GM21528 (cell line): Measurements from ENCODE around the gene CRAT.

Experiments
- ATAC-seq: cut with Tn5 transposase; IDR thresholded peaks from one replicate; pipeline ENCODE4 v1.9.1; 2021; ENCODE audit warnings: mild to moderate bottlenecking, moderate library complexity; ENCODE audit not compliant: unreplicated experiment, low FRiP score

The CRAT gene

DNA sequence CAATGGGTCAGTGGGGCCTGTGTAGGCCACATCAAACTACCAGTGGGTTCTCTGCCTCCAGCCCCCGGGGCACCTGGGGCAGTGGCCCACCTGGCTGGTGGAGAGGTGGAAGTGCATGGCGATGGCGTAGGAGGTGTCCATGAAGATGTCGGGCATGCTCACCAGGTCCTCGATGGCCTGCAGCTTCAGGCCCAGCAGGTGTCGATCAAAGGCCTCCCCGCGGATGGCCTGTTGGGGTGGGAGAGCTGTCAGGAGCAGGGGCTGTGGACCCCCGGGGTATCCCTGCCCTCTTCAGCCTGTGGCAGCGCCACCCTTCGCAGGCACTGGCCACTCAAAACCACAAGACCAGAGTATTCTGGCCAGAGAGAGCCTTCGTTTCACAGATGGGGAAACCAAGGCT, 14.7 kb downstream of the CRAT start:
- no peak for ATAC-seq

DNA sequence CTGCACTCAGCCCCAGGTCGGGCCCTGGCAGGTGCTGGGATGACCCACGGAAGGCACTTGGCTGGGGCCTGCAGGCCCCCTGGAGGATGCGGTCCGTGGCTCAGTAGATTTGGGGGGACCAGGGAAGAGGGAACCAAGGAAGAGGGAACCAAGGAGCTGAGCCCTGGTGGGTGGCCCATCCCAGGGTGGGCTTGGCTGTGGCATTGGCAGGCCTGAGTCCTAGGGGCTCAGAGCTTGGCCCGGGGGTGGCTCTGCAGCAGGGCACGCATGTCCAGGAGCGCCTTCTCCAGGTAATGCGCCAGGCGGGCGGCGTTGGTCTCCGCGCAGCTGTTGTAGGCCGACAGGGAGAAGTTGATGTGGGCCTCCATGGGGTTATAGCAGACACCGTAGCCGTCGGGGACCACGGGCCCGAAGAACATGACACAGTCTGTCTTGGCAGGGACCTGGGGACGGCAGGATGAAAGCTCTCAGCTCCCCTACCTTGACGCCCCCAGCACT, 15.4 kb downstream of the CRAT start:
- no peak for ATAC-seq

DNA sequence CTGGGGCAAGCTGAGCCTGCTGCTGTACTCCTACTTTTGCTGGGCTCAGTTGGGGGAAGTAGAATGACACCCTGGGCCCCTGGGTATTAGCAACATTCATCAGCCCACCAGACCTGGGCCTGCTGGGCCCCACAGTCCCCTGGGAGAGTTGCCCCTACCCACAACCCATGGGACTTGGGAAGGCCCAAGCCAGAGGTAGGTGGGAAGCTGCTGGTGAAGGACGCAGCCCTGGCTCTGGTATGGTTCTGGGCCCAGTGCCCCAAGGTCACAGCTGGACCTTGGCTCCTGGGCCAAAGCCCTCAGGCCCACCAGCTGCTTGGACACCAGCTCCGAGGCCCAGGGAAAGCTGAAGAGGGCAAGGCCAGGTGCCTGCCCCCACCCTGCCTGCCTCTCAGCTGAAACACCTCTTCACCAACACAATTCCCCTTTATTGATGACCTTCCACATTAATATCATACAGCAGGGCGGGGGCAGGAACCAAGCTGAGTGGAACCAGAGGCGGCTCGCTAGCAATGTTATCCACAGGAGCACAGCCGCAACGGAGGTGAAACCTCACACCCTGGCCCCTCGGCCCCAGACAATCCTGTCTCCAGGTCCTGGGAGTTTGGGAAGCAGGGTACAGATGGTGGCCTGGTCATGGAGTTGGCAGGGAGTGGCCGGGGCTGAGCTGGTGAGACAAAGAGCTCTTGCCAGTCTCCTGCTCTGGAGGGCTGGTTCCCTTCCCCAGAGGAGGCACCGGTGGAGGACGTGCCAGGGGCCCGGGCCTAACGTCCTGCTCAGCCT, 16.0 kb downstream of the CRAT start:
- no peak for ATAC-seq

DNA sequence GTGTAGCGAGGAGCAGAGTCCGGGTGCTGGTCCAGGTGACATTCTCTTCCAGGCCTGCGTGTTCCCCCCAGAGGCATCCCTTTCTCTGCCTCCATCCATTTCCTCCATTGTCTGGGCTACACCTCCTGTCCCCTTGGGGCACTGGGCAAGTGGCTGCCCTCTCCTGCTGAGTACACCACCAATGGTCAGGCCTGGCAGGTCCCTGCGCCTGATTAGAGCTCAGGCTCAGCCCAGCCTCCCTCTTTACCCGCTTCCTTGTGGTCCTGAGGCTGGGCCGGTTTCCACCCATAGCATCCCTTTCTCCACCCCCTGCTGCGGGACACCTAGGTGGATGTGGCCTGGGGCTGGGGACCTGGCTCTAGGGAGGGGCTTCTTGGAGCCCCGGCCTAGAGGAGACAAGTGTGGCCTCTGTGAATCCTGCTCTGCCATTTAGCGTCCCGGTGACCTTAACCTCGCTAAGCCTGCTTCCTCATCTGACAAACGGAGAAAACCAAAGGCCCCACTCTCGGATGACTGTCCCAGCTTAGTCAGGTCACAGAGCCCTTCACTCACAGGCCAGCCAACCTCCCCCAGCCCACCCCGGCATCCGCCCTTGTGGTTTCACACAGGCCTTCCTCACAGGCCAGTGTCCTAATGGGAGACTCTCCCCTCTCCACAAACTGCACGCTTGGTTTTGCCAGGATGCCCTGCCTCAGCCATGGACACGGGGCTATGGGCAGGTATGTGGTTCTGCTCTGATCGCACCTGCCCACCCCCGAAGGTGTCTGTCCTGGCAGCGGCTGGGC, 16.8 kb downstream of the CRAT start:
- no peak for ATAC-seq

DNA sequence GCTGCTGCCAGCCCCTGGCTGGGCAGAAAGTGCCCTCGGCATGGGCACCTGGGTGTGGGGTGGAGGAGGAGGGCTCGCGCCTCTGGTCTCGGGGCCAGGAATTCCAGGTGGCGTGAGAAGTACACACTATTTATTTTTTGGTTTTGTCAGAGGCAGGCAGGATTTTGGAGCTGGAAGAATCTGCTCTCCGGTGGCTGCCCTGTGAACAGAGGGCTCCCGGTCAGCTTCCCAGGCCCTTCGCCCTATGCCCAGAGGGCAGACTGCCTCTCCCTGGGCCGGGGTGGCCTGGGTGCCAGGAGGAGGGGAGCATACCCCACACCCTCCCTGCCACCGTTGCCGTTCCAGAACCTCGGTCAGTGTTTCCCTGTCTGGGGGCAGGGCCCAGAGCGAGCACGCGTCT, 21.3 kb downstream of the CRAT start:
- no peak for ATAC-seq

DNA sequence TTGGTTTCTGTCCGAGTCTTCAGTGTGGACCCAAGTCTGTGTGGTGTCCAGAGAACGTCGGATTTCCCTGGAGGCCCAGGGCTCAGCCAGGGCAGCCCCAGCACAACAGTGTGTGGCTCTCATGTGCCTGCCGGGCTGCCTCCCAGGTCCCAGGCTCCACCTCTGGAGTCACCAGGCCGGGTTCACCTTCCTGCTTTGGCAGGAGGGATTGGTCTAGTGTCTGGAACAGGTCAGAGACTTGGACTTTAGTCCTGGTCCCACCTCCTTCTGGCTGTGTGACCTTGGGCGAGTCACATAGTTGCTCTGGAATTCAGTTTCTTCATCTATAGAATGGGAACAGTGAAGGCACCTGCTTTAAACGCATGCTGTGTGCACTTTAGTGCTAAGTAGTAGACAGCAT, 26.5 kb downstream of the CRAT start:
- no peak for ATAC-seq

DNA sequence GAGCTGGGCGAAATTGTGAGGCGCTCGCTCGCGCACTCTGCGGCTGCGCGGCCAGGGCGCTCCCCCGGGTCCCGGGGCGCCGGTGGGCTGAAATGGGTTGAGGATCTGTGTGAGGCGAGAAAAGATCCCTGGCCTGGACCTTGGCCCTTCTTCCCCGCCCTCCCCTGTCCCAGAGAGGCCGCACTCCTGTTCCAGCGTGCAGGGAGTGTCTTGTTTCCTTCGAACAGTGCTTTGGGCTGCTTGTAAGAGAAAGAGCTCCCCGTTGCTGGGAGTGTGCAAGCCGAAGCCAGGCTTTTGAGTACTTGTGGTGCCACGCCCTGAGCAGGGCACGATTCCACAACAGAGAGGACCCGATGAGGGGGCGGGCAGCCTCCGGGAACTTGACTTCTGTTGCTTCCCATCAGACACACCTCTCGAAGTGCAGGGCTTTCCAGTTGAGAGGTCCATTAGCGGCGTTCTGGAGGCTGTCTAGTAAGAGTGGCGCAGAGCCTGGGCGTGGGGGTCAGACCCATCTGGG, 29.1 kb downstream of the CRAT start:
- ATAC-seq, result no peak

DNA sequence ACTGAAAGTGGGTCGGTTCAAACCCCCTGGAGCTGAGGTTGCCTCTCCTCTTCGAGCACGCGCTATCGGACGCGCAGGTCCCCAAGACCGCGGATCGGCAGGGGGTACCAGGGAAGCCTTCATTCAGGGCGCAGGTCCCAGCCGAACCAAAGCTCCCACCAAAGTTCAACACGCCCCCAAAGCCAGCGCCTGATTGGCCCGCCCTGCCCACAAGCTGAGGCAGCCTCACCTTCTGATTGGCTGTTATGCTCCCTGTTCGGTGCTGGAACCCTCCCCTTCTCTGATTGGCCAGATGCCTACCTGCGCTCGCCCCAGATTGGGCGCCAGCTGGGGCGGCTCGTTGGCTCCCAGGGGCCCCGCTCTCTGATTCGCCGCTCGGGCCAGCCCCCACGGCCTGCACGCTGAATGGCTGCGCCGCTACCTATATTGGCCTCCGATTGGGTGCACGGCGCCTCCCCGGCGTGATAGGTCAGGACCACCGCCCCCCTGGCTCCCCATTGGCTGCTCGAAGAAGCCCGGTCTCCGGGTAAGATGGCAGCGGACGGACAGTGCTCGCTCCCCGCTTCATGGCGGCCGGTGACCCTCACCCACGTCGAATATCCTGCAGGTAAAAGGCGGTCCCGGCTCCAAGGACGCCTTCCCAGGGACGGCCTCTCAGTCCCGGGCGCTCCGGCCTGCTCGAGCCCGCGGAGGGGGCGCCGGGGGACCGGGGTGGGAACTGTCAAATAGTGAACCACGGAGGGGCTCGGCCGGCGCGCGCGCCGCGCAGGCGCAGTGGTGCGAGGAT, 29.8 kb downstream of the CRAT start, which contains the start of gene DOLPP1:
Gene DOLPP1 (plus strand): TSS at position 511 of the 787 bp plus-strand sequence. CDS start 21 bp downstream, at position 532.
- ATAC-seq, result peak; percentile 91

DNA sequence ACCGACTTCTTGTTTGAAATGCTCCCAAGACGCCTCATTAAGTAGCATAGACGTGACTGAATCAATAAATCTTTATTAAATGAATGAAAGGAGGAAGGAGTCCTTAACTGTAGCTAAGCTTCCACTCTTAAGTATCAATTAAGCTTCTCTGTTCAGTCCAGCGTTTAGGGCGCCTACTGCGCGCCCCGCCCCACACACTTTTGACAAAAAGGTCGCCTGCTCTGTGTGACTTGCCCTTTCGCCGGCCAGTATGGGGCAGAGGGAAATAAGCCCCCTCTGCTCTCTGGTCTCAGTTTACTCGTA, 30.3 kb downstream of the CRAT start:
- ATAC-seq, result peak; percentile 1

DNA sequence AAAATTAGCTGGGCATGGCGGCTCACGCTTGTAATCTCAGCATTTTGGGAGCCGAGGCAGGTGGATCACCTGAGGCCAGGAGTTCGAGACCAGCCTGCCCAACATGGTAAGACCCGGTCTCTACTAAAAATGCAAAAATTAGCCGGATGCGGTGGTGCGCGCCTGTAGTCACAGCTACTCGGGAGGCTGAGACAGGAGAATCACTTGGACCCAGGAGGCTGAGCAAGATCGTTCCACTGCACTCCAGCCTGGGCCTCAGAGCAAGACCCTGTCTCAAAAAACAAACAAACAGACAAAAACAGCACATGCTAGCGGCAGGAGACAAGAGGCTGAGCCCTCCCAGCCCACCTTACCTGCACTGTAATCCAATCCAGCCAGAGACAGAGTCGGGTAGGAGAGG, 30.8 kb downstream of the CRAT start:
- ATAC-seq, result no peak

DNA sequence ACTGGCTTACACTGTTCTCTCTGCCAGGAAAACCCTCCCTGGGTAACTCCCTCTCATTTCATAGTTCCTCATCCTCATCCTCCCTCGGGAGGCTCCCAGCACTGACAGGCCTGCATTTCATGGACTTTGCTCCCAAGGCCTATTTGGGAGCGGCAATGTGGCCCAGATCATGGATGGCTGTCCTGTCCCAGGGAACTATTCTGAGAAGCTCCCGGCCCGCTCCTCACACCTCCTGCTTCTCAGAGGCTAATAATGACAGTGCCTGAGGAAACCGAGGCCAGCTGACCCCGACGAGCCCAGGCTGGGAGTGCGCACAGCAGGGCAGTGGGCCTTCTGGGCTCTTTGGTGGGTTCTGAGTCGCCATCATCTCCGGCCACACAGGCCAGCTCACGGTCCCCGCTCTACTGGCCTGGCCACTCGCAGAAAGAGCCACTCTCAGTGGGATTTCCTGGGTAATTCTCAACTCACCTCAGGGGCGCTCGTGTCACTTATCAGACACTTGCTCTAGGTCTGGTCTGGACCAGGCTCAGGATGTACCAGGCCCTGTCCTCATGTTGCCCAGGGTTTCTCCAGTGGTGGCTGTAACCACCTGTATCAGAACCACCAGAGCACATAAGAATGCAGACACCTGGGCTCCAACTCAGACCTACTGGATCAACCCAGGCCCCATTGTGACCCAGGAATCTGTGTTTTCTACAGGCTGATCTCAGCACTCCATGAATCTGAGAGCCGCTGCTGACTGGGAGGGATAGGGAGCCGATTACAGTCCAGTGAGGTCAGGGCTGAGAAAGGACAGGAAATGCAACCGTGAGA, 31.7 kb downstream of the CRAT start:
- ATAC-seq, result no peak

DNA sequence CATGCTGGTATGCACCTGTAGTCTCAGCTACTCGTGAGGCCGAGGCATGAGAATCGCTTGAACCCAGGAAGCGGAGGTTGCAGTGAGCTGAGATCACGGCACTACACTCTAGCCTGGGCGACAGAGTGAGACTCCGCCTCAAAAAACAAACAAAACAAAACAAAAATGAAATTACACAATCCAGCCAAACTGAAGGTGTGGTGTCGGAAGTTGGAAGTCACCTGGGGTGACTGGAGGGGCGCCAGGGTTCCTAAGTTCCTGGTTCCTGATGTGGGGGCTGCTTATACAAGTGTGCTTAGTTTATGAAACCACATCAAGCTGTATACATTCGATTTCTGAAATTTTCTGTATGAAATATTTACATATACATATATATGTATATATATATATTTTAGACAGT, 33.4 kb downstream of the CRAT start:
- no peak for ATAC-seq

DNA sequence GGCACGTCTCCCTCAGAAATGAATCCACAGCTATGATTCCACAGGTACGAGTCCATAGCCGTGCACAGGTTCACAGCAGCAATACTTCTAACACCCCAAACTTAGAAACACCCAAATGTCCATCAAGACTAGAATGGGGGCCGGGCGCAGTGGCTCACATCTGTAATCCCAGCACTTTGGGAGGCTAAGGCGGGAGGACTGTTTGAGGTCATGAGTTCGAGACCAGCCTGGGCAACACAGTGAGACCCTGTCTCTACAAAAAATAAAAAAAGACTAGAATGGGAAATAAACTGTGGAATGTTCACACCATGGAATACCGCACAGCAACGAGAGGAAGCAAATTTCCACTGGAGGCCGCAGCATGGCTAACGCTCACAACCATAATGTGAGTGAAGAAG, 34.0 kb downstream of the CRAT start:
- no peak for ATAC-seq

DNA sequence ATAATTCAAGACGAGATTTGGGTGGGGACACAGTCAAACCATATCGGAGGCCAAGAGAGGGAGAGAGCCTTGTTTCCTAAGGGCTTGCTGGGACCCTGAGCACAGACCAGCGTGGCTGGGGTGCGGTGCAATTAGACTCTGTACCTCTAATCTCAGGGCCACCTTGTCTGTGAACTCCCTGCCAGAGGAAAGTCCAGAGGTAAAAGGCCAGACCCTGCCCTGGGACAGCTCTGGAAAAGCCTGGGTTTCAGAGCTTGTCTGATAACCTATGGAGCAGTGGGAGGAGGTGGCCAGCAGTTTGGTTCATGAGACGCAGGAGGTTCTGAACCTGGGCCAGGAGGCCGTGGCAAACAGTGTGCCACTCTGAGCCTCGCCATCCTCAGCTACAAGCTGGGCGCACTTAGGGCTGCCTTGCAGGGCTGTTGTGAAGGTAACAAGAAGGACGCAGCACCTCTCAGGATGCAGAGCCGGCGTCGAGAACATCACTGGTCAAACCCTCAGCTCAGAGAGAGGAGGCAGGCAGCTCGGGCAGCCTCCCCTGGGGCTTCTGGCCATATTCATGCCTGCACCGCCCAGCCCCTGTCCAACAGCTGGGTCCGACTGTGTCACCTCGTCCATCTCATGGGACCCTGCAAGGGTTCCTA, 34.5 kb downstream of the CRAT start:
- no peak for ATAC-seq

DNA sequence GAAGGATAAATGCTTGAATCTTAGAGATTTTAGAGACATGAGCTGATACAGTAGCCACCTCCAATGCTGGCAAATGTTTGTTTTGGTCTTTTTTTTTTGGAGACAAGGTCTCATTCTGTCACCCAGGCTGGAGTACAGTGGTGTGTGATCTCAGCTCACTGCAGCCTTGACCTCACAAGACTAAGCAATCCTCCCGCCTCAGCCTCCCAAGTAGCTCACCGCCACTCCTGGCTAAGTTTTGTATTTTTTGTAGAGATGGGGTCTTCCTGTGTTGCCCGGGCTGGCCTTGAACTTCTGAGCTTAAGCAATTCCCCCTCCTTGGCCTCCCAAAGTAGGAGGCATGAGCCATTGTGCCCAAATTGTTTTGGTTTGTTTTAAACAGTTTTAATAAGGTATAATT, 36.5 kb downstream of the CRAT start:
- ATAC-seq, result no peak

DNA sequence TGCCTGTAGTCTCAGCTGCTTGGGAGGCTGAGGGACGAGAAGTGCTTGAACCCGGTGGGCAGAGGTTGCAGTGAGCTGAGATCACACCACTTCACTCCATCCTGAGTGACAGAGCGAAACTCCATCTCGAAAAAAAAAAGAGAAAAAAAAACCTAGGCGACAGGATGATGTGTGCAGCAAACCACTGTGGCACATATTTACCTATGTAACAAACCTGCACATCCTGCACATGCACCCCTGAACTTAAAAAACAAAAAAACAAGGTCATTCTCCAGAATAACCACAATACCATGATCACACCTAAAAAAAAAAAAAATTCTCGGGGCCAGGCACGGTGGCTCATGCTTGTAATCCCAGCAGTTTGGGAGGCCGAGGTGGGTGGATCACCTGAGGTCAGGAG, 37.2 kb downstream of the CRAT start:
- ATAC-seq, result no peak

DNA sequence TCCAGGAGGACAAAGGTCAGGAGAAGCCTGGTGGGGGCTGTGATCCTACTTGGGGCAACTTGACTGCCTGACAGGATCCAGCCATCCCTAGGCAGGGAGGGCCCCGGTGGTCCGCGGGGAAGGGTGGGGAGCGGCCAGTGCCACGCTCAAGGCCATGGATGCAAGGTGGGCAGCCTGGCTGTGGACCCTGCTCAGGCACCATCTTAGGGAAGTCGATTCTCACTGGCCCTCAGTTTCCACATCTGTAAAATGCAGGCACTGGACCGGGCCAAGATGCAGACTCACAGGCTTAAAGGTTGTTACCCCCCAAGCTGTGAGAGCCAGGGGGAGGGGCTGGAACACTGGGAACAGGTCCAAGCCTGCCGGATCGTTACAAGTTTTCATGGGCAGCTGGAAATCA, 38.4 kb downstream of the CRAT start:
- no peak for ATAC-seq

DNA sequence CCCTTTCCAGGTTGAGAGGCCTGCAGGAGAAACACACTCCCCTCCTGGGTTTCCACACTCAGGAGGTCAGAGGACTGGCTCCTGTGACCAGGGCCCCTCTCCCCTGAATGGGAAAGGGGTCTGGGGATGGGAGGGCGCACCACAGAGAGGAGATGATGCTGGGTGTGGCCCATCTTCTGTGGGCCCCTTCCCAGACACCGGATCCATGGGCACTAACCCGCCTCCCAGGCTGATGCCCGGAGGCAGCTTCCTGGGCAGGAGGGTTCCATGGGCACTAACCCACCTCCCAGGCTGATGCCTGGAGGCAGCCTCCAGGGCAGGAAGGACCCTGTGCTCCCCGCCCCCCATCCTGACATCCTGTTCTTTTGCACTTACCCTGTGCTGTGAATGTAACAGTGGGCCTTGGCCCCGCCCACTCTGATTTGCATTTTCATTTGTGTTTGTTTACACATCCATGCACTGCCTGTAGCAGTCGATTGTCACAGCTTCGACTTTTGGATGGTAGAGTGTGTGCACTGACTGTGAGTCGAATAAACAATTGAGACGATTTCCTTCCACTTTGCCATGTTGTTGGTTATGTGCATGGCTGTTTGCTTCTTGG, 39.0 kb downstream of the CRAT start:
- no peak for ATAC-seq
